IPS DF 4.7 (cell line): ENCODE data around the gene ZSWIM6.

Experiments used
- DNase-seq: peaks from one replicate; pipeline ENCODE4 v3.0.0-alpha.2; 2013; ENCODE audit warnings: low spot score; ENCODE audit errors: extremely low read depth

The ZSWIM6 gene

GRCh38 chr5:61331407-61332357 lies at the start of gene ZSWIM6:
ZSWIM6 (plus strand) TSS chr5:61332258; CDS start chr5:61332273, 15 bp downstream.
- peak; percentile 60 for DNase-seq

DNA sequence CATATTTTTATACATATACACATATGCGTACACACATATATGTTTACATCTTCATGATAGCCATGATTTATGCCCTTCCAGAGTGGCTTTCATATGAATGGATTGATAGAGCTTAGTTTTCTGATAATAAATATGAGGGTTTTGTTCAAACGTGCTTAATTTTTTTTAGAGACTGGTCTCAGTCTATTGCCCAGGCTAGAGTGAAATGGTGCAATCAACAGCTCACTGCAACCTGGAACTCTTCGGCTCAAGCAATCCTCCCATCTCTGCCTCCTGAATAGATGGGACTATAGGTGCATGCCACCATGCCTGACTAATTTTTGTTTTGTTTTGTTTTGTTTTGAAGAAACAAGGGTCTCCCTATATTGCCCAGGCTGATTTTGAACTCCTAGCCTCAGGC lies 48.6 kb upstream of the ZSWIM6 start:
- DNase-seq: no peak

- no peak for DNase-seq
Observed at GRCh38 chr5:61285531-61285930, 46.5 kb upstream of the ZSWIM6 start.

DNA sequence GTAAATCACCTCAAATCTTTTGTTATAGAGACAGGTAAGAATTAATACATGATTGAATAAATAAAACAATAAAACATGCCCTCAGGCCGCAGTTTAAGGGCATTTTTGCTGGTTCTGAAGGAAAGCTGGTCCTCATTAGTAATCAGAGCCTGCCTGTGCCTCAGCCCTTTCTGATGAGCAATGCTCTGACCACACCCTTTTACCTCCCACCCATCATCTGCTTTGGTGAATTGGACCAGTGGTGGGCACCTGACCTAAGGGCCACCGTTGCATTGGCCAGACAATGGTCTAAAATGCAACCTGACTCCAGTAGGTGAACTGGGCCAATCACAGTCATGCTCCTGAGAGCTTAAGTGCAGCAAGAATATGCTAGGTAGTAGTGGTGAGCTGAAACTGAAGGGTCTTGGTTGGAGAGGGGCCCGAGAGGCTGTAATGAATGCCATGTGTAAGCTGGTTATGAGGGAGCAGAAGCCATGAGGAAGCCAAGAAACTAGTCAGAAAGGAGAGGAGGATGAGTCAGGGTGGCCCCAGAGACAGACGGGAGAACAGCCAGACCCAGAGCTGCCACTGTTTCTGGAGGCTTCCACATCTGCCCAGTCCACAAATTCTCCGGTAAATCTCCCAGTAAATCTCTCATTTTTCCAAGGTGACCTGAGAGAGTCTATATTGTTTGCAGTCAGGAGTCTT lies 45.5 kb upstream of the ZSWIM6 start:
- DNase-seq: no peak

GRCh38 chr5:61287474-61287873 lies 44.6 kb upstream of the ZSWIM6 start:
- DNase-seq: no peak

DNA sequence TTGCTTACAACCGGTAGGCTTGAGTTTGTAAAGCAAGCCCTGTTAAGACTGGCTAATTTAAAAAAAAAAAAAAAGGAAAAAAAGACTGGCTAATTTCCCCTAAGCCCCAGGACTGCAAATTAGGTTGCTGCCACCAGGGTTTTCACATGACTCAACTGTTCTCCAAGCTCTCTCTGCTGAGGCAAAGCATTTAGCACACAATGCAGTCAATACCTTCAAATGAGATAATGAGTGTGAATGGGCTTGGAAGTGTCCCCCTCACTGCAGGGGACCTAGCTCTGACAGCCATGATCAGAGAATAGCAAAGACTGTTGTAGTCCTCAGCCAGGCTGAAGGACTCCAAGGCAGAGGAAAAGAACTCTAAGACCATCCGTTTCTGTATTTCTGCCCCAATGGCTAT lies 42.8 kb upstream of the ZSWIM6 start:
- DNase-seq: no peak

- no peak for DNase-seq
Observed at GRCh38 chr5:61289669-61290306, 42.3 kb upstream of the ZSWIM6 start.

- no peak for DNase-seq
Observed at GRCh38 chr5:61290791-61291210, 41.3 kb upstream of the ZSWIM6 start.

DNA sequence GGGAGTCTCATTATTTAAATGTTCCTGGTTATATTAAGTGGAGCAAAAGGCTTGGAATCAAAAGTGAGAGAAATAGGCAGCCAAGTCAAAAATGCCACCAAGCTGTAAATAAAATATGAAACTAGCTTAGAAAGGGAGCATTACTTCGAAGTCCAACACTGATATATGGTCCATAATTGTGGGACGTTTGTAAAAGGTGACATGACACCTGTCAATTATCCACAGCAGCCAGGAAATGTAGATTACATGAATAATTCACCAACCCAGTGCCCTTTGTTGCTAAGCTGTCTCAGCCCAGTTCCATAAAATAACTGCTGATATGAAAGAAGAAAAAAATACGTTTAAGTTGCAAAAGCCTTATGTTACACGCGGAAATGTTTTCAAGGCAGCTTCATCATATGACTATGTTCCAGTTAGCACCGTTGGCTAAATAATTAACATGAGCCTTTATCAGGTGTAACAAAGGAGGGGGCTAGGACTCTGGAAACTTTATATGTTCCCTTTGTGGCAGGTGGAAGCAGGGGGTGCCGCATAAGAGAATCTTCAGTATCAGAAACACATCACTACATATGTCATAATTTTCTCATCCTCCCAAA lies 39.9 kb upstream of the ZSWIM6 start:
- no peak for DNase-seq

DNA sequence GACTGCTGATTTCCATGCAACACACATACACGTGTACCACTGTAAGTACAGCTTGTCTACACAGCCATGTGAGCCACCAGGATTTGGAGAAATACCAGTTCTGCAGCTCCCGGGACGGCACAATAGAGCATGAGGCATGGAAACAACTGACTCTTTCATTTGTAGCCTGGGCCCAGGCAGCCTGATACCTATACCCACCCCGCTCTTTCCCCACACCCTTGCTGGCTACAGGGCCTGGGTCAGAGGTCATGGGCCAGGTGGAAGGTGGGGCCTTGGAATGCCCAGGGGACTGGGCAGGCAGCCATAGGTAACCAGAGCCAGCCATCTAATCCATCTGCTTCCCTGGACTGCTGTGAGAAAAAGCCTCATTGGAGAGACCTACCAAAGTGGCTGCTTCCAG lies 39.0 kb upstream of the ZSWIM6 start:
- DNase-seq: no peak

DNA sequence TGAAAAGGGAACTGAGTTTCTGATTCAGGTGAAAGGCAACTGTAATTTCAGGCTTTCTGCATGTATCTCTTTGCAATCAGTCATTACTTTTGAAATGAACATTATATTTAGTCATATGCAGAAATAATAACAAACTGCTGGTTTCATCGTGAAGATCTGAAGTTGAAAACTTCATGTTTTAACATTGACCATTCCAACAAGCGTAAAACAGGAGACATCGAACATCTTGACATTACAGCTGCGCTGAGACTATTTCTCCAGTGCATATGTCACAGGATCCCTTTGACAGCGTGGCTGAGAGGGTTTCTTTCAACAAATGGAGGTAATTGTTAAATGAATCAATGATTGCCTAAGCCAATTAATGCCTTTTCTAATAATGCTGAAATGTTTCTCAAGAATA lies 38.2 kb upstream of the ZSWIM6 start:
- no peak for DNase-seq

- no peak for DNase-seq
Observed at GRCh38 chr5:61295365-61295764, 36.7 kb upstream of the ZSWIM6 start.

DNA sequence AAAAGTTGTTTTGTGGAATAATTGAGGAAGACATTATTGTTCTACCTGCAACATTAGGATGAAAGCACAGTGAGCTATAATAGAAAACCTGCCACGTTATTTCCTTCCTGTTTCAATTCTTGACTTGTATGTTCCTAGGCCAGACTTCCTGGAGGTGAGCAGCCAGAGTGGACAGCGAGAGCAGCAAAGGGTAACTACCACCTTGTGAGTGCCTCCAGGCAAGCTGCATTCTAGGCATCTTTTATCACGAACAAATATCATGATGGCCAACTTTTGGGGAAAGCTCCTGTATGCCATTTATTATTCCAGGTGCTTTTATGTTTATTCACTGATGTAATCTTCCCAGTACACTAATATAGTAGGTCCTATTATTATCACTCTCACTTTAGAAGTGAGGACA lies 34.0 kb upstream of the ZSWIM6 start:
- DNase-seq: no peak

DNA sequence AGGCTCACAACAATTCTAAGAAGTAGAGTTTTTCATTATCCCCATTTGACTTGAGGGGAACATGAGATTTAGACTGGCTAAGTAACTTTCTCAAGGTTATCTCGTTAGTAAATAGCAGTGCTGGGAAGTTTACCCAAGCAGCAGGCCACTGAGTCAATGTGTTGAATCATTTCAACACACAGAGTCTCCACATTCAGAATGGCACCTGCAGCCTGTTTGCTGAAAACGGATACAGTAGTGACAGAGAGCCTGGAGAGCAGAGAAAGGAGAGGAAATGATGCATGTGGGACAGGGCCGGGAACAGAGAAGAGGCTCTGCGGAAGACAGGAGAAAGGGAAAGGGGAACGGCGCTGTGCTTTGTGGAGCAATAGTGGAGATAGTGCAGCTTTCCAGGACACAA lies 33.5 kb upstream of the ZSWIM6 start:
- no peak for DNase-seq

- DNase-seq: no peak
Observed at GRCh38 chr5:61299261-61299681, 32.8 kb upstream of the ZSWIM6 start.

DNA sequence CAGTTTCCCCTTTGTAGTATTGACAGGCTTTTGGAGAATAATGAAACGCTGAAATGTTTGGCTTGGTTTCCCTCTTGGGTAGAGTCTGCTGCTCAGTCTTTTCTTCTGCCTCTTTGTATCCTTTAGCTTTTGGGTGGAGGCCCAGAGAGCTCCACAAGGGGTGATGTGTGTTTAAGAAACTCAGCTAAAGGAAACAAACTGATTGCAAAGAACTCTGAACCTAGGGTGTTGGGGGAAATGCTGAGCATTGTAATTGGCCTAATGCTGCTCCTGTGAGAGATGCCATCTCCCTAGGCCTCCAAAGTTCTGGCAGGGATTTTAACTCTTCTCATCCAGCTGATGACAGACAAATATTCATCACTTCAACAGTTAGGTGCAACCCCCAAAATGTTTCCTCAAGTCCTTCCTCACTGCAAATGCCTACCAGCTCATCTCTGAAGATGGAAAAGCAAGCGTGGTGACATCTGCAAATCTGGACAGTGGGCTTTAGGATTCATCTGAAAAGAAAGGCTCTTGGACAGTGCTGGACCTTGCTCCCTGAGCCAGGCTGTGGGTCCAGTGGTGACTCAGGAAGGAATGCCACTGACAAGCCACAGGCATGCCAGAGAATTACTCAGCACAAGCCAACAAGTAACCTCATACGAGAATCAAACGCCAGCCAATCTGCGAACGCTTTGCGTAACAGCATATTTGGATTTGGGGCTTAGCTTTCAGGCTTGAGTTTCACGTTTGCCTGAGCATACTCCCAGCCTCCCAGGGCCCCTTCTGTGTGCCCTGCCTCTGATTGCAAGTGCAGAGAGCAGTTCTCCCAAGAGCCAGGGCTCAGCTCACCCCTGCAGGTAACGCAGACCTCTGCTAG lies 30.5 kb upstream of the ZSWIM6 start:
- DNase-seq: no peak

DNA sequence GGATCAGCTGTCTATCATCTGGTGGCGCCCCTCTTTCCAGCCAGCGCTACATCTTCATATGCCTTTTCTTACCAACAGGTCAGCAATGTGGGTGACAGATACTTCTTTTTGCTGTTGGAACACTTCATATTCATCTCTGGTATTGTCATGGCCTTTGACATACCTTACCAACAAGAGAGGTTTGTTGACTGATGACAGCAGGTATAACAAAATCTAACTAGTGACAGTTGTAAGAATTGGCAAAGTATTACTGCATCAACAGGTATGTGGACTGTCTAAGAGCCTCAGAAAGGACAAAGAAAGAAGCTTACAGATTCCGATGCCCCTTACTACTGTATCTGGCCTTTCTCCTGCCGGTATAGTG lies 29.9 kb upstream of the ZSWIM6 start:
- DNase-seq: no peak

DNA sequence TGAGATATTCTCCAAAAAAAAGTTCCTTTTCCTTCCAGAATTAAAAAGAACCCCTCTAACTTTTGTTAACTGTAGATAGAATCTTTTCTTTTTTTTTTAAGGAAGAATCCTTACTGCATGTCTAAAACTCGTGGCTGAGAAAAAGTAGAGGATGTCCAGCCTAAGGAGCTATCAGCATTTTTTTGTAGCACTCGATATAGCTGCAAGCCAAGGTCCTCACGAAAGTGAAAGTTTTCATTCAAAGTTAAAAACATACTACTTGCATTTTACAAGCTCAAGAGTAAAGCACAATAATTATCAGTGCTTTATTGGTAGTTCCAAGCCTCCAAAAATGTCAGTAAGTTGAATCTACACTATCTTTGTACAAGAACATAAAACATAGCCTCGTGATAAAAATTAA lies 28.7 kb upstream of the ZSWIM6 start:
- DNase-seq: no peak

GRCh38 chr5:61304590-61305381 lies 27.3 kb upstream of the ZSWIM6 start:
- no peak for DNase-seq

DNA sequence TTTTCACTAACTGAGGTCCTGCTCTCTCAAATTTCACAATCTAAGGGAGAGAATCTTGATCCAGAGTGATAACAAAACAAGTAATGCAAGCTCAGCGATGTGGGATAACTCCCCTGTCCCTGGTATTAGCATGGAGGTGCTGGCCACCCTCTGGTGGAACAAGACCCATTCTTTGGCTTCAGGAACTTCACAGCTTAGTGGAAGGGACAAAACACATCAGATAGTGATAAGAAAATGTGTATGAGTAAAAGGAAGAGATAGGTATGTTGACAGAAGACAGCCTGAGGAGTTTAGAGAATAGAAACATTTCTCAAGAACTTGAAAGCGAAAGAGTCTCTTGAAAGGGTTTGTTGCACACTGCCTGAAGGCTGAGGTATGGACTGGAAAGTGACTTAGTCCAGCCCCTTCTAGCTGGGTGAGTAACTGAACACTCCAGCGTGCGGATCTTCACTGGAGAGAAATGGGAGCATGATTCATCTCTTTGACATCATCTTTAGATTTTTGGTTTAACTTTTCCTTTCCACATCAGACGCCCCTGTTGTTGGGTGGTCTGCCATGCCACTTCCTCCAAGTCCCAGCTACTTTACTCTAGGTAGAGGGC lies 25.4 kb upstream of the ZSWIM6 start:
- DNase-seq: no peak
